Measurements from ENCODE around the gene GNB1L.

DNA sequence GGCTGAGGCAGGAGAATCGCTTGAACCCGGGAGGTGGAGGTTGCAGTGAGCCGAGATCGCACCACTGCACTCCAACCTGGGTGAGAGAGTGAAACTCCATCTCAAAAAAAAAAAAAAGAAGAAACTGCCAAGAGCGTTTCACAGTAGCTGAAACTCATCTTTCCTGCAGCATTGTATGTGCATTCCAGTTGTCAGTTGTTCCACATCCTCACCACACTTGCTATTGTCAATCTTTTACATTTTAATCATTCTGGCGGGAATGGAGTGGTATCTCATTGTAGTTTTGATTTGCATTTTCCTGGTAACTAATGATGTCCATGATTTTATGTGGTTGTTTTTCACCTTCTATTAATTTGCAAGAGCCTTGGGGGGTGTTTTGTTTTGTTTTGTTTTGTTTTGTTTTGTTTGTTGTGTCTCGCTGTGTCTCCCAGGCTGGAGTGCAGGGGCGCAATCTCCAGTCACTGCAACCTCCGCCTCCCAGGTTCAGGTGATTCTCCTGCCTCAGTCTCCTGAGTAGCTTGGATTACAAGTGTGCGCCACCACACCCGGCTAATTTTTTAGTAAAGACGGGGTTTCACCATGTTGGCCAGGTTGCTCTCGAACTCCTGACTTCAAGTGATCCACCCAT lies 8.1 kb upstream of the GNB1L start:
- TF ChIP-seq POLR2A (IDR thresholded peaks at IDR 0.05) (no peak), POLR2AphosphoS5 (IDR thresholded peaks at IDR 0.05) (no peak), EP300 (IDR thresholded peaks at IDR 0.05) (no peak)
- TF ChIP-seq, protein P1, sequence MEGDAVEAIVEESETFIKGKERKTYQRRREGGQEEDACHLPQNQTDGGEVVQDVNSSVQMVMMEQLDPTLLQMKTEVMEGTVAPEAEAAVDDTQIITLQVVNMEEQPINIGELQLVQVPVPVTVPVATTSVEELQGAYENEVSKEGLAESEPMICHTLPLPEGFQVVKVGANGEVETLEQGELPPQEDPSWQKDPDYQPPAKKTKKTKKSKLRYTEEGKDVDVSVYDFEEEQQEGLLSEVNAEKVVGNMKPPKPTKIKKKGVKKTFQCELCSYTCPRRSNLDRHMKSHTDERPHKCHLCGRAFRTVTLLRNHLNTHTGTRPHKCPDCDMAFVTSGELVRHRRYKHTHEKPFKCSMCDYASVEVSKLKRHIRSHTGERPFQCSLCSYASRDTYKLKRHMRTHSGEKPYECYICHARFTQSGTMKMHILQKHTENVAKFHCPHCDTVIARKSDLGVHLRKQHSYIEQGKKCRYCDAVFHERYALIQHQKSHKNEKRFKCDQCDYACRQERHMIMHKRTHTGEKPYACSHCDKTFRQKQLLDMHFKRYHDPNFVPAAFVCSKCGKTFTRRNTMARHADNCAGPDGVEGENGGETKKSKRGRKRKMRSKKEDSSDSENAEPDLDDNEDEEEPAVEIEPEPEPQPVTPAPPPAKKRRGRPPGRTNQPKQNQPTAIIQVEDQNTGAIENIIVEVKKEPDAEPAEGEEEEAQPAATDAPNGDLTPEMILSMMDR (IDR thresholded peaks at IDR 0.05): no peak

Data from gastroesophageal sphincter (tissue), 3 donors.